ENCODE measurements around the gene AGFG1.

The AGFG1 gene

GRCh38 chr2:227608561-227609338, 136.8 kb downstream of the AGFG1 start:
- no peak for DNase-seq (ENCODE audit: low read depth in 2 of 2)

GRCh38 chr2:227610123-227610522, 138.2 kb downstream of the AGFG1 start:
- no peak for DNase-seq (ENCODE audit: low read depth in 2 of 2)

Data from stimulated activated CD4-positive, alpha-beta T cell treated with anti-CD3 and anti-CD28 coated beads, Interleukin-15, amount 100 ng/mL, for 48 hours (primary cell).